SK-N-SH (cell line): ENCODE data around the gene PLD4. TPM values are rescaled to one million over a fixed set of nuclear protein-coding genes. Genes with fewer than 3 reads are reported as not detected.
"Not testable (repeated sequence)": the region's sequence is repeated elsewhere in the genome, so short reads cannot be mapped to it uniquely, and the experiment has no call there.

Source experiments
- CTCF ChIA-PET: fragments of 300-600, 350-600 bp; formaldehyde crosslinking; extraction: SDS; loops from one replicate; lab custom pipeline; 2021; lab: Yijun Ruan, JAX
- POLR2A ChIA-PET: fragments of 350-600 bp; sonication (Branson Sonifier 250); formaldehyde crosslinking; extraction: SDS; loops from one replicate; lab custom pipeline; 2020; ENCODE audit warnings: antibody characterized with exemption, inconsistent platforms; lab: Yijun Ruan, JAX
- DNase-seq: peaks from one replicate; pipeline ENCODE4 v3.0.0; 2012
- H2AFZ ChIP-seq: fragments of 200-600 bp; sonication (generic); 2 replicates; pipeline ENCODE4 v1.8.1; 2016; ENCODE audit warnings: antibody characterized with exemption, mild to moderate bottlenecking, low read depth
- H3F3A ChIP-seq: fragments of 200-600 bp; sonication (generic); replicated peaks from 2 replicates; pipeline ENCODE3; 2016; ENCODE audit warnings: antibody characterized with exemption, mild to moderate bottlenecking; ENCODE audit not compliant: insufficient read depth
- H3K27ac ChIP-seq, 2 experiments: fragments of 200-500 bp in 1 of 2; fragments of 200-600 bp in 1 of 2; sonication (Bioruptor generic) in 1 of 2; sonication (generic), shearing (Covaris generic) in 1 of 2; 2 replicates each; pipeline versions ENCODE4 v1.5.1 to v1.6.1; 2014 to 2016; ENCODE audit warnings: low read depth in 2 of 2, inconsistent platforms in 1 of 2, low read length in 1 of 2, mild to moderate bottlenecking in 1 of 2, mixed read lengths in 1 of 2
- H3K27me3 ChIP-seq: fragments of 200-600 bp; sonication (generic), shearing (Covaris generic); 2 replicates; pipeline ENCODE4 v1.6.1; 2016; ENCODE audit warnings: mixed run types; ENCODE audit not compliant: insufficient read depth
- H3K36me3 ChIP-seq, 2 experiments: fragments of 200-500 bp in 1 of 2; fragments of 200-600 bp in 1 of 2; sonication (Bioruptor generic) in 1 of 2; sonication (generic) in 1 of 2; replicated peaks in 1 of 2; 2 replicates each; pipeline versions ENCODE3 to v1.5.1; 2014 to 2016; ENCODE audit warnings: low read length in 1 of 2, mild to moderate bottlenecking in 1 of 2; ENCODE audit not compliant: insufficient read depth in 2 of 2, control insufficient read depth in 1 of 2
- H3K4me1 ChIP-seq, 2 experiments: fragments of 200-500 bp in 1 of 2; fragments of 200-600 bp in 1 of 2; sonication (Bioruptor generic) in 1 of 2; sonication (generic), shearing (Covaris generic) in 1 of 2; 2 replicates each; pipeline versions ENCODE4 v1.5.1 to v1.6.1; 2014 to 2016; ENCODE audit warnings: low read depth in 1 of 2, low read length in 1 of 2, mixed run types in 1 of 2; ENCODE audit not compliant: insufficient read depth in 2 of 2, control insufficient read depth in 1 of 2
- H3K4me2 ChIP-seq: fragments of 200-600 bp; sonication (generic), shearing (Covaris generic); 2 replicates; pipeline ENCODE4 v1.6.1; 2017; ENCODE audit warnings: mixed run types
- H3K4me3 ChIP-seq, 2 experiments: fragments of 200-500 bp in 1 of 2; fragments of 200-600 bp in 1 of 2; sonication (Bioruptor generic) in 1 of 2; sonication (generic), shearing (Covaris generic) in 1 of 2; 2 replicates each; pipeline versions ENCODE4 v1.5.1 to v1.8.1; 2014 to 2016; ENCODE audit warnings: low read depth in 2 of 2, inconsistent platforms in 1 of 2, low read length in 1 of 2, mild to moderate bottlenecking in 1 of 2, mixed read lengths in 1 of 2, moderate library complexity in 1 of 2
- H3K79me2 ChIP-seq: fragments of 200-600 bp; sonication (generic); 2 replicates; pipeline ENCODE4 v1.8.1; 2017; ENCODE audit warnings: mild to moderate bottlenecking; ENCODE audit not compliant: insufficient read depth
- H3K9ac ChIP-seq: fragments of 200-600 bp; sonication (generic); 2 replicates; pipeline ENCODE4 v1.6.1; 2017; ENCODE audit warnings: mixed run types
- H3K9me2 ChIP-seq: fragments of 200-600 bp; sonication (generic); 2 replicates; pipeline ENCODE4 v1.6.1; 2017; ENCODE audit warnings: mixed run types
- H3K9me3 ChIP-seq: fragments of 200-600 bp; sonication (generic); 2 replicates; pipeline ENCODE4 v1.6.1; 2017; ENCODE audit warnings: mixed run types, mild to moderate bottlenecking, moderate library complexity
- H4K20me1 ChIP-seq: fragments of 200-600 bp; sonication (generic); 2 replicates; pipeline ENCODE4 v1.6.1; 2017; ENCODE audit warnings: mild to moderate bottlenecking, mixed run types; ENCODE audit not compliant: insufficient read depth
- WGBS: methylation state at CpG from one replicate; pipeline ENCODE4 v1.1.6; 2017; ENCODE audit warnings: low lambda C conversion rate; 5-methylcytosine and 5-hydroxymethylcytosine counted together
- polyA plus RNA-seq, 3 experiments: library from polyadenylated mRNA; depleted of rRNA; stranded (reverse); fragments of >200 nt; gene quantifications; 2 replicates each; pipeline ENCODE4 v1.2.3, GENCODE V29; 2012

PLD4 gene
- polyA plus RNA-seq, 1 of the 3 experiments (the other 2 are of a cell fraction): 0.02 TPM

GRCh38 chr14:104944016-104944308 is 19.3 kb downstream of the PLD4 start:
- H3K9ac ChIP-seq, H3K4me2 ChIP-seq, H3K27me3 ChIP-seq, H2AFZ ChIP-seq, H3K4me3 ChIP-seq, H3K79me2 ChIP-seq, H3F3A ChIP-seq, H3K9me2 ChIP-seq, H4K20me1 ChIP-seq, H3K4me1 ChIP-seq, H3K27ac ChIP-seq, DNase-seq, H3K9me3 ChIP-seq, POLR2A ChIA-PET: not testable (repeated sequence)
- peaks cover 5 to 21% of the 10 kb centered on the region in 2 experiments for H3K36me3 ChIP-seq
- WGBS: 93% methylated on average over 4 of the region's 6 CpGs
- CTCF ChIA-PET: interaction anchor here (0.6 to 2.4 kb wide), 3 partner anchors 10 to 102 kb away, joined by 3 to 9 read pairs (median 4); no protein-coding TSS in a partner anchor

DNA sequence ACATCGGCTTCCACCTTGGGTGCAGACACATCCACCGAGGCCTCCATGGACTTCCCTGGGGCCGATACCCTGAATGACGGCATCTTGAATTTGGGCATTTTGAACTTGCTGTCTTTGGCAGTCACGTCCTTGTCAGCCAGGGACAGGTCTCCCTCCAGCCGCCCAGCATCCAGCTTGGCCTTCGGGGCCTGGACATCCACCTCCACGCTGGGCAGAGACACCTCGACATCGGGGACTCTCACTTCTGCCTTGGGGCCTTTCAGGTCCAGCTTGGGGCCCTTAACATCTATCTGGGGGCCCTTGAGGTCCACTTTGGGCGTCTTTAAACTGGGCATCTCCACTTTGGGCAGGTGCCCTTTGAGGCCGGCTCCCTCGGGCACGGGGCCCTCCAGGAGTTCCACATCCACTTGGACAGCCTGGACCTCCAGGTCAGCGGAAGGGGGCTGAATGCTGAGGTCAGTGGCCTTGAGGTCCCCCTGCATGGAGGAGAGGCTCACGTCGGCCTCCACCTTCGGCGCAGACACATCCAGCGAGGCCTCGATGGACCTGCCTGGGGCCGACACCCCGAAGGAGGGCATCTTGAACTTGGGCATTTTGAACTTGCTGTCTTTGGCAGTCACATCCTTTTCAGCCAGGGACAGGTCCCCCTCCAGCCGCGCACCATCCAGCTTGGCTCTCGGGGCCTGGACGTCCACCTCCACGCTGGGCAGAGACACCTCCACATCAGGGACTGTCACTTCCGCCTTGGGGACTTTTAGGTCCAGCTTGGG is 19.9 kb downstream of the PLD4 start:
- H3K9me3 ChIP-seq, H3K79me2 ChIP-seq, POLR2A ChIA-PET, H3K9ac ChIP-seq, H3K4me1 ChIP-seq, DNase-seq, H2AFZ ChIP-seq, H3K27ac ChIP-seq, H3K4me3 ChIP-seq, H3F3A ChIP-seq, H3K27me3 ChIP-seq, H4K20me1 ChIP-seq, H3K9me2 ChIP-seq, H3K4me2 ChIP-seq: not testable (repeated sequence)
- peaks cover 4 to 24% of the 10 kb centered on the region in 2 experiments for H3K36me3 ChIP-seq
- WGBS: 94% methylated on average over 25 of the region's 29 CpGs
- CTCF ChIA-PET: interaction anchor here (0.6 to 2.4 kb wide), 5 partner anchors 8 to 101 kb away, joined by 3 to 9 read pairs (median 3); no protein-coding TSS in a partner anchor

DNA sequence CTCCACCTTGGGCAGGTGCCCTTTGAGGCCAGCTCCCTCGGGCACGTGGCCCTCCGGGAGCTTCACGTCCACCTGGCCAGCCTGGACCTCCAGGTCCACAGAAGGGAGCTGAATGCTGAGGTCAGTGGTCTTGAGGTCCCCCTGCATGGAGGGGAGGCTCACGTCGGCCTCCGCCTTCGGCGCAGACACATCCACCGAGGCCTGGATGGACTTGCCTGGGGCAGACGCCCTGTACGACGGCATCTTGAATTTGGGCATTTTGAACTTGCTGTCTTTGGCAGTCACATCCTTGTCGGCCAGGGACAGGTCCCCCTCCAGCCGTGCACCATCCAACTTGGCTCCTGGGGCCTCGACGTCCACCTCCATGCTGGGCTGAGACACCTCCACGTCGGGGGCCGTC is 20.6 kb downstream of the PLD4 start:
- H3K4me2 ChIP-seq, H3K9ac ChIP-seq, H2AFZ ChIP-seq, H3K4me3 ChIP-seq, DNase-seq, H3K27ac ChIP-seq, H3K4me1 ChIP-seq, H3K27me3 ChIP-seq, H3K9me2 ChIP-seq, H4K20me1 ChIP-seq, POLR2A ChIA-PET, H3K79me2 ChIP-seq, H3F3A ChIP-seq, H3K9me3 ChIP-seq: not testable (repeated sequence)
- peaks cover 4 to 22% of the 10 kb centered on the region in 2 experiments for H3K36me3 ChIP-seq
- CTCF ChIA-PET: interaction anchor here (0.9 to 1.1 kb wide), 3 partner anchors 9 to 100 kb away, joined by 3 read pairs; no protein-coding TSS in a partner anchor
- no CpG with 5 or more reads among the region's 20 CpGs for WGBS

- H3F3A ChIP-seq, H3K4me2 ChIP-seq, H3K27ac ChIP-seq, H3K4me1 ChIP-seq, H3K4me3 ChIP-seq, H3K79me2 ChIP-seq, H3K9ac ChIP-seq, DNase-seq, H4K20me1 ChIP-seq, H3K9me3 ChIP-seq, H3K27me3 ChIP-seq, H2AFZ ChIP-seq, H3K9me2 ChIP-seq, POLR2A ChIA-PET: not testable (repeated sequence)
- WGBS: 96% methylated on average over 25 of the region's 43 CpGs
- H3K36me3 ChIP-seq: peaks cover 4 to 12% of the 10 kb centered on the region in 2 experiments
- CTCF ChIA-PET: interaction anchor here (1.1 kb wide), 1 partner anchor 99 kb away, joined by 3 read pairs; no protein-coding TSS in a partner anchor
Observed at GRCh38 chr14:104945986-104946965, 21.6 kb downstream of the PLD4 start.

DNA sequence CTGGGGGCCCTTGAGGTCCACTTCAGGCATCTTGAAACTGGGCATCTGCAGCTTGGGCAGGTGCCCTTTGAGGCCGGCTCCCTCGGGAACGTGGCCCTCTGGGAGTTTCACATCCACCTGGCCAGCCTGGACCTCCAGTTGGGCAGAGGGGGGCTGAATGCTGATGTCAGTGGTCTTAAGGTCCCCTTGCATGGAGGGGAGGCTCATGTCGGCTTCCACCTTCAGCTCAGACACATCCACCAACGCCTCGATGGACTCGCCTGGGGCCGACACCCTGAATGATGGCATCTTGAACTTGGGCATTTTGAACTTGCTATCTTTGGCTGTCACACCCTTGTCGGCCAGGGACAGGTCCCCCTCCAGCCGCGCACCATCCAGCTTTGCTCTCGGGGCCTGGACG is 22.5 kb downstream of the PLD4 start:
- H3K9me2 ChIP-seq, POLR2A ChIA-PET, H3K79me2 ChIP-seq, H2AFZ ChIP-seq, H3K4me2 ChIP-seq, H3F3A ChIP-seq, H4K20me1 ChIP-seq, H3K9ac ChIP-seq, H3K4me3 ChIP-seq, H3K9me3 ChIP-seq, H3K27me3 ChIP-seq, DNase-seq, H3K4me1 ChIP-seq, H3K27ac ChIP-seq, CTCF ChIA-PET: not testable (repeated sequence)
- WGBS: 95% methylated on average over 12 of the region's 13 CpGs
- peaks cover 4 to 12% of the 10 kb centered on the region in 2 experiments for H3K36me3 ChIP-seq
